ENCODE data around the gene CDCP2.
"Not testable (repeated sequence)": the region's sequence is repeated elsewhere in the genome, so short reads cannot be mapped to it uniquely, and the experiment has no call there.

Gene CDCP2

DNA sequence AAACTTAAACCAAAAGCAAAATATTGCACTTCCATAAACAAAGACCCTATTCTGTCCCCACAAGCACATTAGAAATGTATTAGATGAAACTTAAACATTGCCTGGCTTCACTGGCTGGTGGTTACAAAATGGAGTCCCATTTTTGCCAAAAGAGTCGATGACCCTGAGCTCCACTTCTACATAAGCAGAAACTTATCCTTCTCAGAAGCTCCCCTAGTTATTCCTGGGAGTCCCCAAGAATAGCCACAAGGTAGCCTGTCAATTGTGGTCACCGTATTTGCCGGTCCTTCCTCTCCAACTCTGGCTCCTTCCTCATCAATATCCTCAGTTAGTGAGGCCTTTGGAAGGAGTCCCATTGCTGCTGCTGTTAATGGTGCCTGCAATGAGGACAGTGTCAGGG, 37.3 kb downstream of the CDCP2 start:
- DNase-seq (no peak), ATAC-seq (no peak)

DNA sequence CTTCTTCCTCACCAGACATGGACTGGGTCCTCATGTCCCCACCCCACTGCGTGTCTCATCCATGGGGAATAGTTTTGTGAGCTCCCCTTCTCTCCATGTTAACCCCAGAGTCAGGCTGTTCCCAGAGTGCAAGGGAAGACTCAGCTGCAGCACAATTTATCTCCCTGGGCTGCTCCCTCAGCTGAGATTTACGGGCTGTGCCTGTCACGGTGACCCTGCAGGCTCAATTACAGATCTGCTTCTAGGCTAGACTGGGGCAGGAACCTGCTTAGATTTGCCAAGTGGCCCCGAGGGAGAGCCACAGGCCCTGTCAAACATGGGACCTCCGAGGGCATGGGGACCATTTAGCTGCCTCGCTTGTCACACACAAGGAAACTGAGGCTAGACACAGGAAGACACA, 37.8 kb downstream of the CDCP2 start:
- ATAC-seq (no peak), DNase-seq (no peak)

DNA sequence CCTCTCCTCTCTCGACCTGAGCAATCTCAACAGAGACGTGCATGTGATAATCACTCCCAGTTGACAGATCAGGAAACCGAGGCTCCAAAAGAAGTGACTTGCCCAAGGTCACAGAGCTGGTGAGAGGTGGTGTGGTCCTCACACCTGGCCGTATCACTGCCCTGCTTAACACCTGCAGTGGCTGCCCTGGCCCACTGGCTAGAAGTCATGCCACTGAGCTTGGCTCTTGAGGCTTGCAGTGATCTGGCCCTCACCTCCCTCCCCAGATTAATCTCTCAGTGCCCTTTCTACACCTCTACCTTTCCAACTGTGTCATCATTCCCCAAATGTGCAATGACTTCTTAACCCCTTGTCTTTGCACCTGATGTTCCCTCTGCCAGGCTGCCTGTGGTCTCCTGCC, 38.8 kb downstream of the CDCP2 start:
- ATAC-seq (no peak), DNase-seq (no peak)

DNA sequence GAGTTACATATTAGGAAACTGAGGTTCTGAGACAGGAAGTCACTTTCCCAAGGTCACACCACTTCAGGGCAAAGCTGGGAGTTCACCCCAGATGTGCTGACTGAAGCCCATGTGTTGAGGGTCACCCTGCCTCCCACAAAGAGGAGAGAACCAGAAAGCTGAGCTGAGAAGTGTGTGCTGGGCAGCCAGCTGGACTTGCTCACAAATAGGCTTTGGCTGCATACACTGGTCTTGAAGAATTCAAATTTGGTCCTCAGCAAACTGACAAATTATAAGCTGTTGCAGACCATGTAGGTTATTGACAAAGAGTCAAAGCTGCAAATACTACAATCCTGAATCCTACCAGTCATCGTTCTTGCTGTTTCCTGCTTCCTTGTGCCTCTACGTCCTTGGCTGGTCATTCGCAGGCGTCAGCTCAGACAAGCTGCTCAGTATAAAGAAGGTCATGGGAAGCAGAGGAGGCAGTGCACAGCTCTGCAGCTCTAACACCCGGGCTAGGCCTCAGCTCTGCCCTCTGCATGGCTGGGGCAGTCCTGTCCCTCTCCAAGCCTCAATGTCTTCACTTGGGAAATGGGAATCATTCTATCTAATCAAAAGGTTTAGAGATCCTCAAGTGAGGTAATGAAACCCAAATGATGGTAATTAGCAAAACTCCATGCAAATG, 40.0 kb downstream of the CDCP2 start:
- DNase-seq (no peak), ATAC-seq (no peak)

DNA sequence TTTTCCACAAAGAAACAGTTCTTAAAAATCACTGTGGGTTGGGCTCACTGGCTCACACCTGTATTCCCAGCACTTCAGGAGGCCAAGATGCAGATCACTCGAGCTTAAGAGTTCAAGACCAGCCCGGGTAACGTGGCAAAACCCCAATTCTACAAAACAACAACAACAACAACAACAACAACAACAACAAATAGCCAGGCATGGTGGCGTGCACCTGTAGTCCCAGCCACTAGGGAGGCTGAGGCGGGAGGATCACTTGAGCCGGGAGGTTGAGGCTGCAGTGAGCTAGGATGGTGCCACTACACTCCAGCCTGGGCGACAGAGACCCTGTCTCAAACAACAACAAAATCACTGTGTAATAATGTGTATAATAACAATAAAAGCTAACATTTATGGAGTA, 40.8 kb downstream of the CDCP2 start:
- DNase-seq, result no peak
- no peak for ATAC-seq

DNA sequence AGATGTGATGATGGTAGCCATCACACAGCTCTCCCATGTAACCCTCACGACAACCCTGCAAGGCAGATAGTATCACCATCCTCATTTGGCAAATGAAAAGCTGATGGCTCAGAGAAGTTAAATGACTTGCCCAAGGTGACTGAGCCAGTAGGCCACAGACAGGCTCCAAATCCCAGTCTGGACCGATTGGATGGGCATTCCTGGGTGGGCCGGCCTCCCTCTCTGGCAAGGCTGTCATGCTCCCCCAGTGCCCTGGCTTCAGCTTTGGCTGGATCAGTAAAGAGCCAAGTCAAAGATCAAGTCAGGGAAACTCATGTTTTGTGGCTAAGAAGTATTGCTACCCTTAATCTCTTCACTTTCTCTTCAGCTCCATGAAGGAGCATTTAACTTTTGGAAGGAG, 41.2 kb downstream of the CDCP2 start:
- no peak for ATAC-seq
- DNase-seq, result no peak

DNA sequence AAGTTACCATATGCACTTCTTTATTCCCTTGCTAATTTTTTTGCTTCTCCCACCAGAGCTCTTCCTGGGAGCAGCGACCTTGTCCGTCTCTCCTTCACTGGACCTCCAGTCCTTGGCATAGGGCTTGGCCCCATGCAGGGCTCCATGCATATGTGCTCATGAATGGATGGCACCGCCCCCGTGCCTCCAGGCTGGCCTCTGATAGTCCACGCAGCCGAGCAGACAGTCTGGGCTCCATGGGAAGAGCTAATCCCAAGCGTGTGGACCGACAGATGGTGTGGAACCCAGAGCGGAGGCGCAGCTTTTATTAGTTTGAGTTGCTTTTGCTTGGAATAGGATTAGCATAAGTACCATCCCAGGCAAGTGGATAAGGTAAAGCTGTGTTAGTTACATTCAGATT, 41.8 kb downstream of the CDCP2 start:
- no peak for ATAC-seq
- no peak for DNase-seq

DNA sequence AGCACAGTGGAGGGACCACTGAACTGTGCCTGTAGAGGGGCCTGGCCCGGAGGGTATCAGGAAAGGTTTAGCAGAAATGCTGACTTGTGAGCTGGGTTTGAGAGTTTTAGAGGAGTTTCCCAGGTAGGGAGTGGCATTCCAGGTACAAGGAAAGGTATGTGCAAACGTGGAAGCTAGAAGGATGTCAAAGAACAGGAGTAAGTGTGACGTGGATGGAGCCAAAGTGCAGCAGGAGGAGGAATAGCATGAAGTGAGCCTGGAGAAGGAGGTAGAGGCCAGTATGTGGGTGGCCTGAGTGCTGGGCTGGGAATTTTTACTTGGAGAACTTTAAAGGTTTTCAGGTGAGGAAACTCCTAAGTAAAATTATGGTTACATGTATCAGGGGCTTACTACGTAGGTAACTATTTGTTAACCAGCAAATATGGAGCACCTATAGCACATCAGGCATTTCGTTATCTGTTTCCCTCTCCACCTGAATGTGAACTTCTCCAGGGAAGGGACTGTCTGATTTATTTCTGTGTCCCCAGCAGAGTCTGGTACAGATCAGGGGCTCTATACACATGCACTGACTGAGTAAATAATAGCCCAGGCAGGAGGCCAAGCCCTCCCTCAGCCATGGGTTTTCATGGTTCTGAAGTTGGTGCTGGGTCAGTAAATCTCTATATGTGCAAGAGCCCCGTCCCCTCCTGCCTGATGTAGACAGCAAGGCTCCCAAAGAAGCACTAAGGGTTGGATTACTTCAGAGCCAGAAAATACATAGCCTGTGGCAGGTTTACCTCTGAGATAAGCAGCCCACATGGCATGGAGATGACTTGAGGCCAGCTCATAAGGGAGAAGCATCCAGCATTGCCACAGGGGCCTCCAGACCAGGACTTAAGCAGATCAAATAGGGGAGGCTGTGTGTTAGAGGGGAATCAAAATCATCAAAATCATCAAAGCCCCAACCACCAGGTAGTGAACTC, 43.4 kb downstream of the CDCP2 start:
- DNase-seq (no peak), ATAC-seq (no peak)

DNA sequence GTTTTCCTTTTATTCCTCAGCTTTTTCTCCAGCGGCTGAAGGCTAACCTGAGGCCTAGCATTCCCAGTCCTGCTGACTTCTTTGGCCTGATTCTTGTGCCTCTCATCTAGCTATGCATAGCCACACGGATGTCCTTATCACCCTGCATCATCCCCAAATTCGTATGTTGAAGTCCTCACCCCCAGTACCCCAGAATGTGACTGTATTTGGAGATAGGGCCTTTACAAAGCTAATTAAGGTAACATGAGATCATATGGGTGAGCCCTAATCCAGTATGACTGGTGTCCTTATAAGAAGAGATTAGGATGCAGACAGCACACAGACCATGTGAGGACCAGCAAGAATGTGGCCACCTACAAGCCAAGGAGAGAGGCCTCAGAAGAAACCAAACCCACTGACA, 44.6 kb downstream of the CDCP2 start:
- DNase-seq (no peak), ATAC-seq (no peak)

DNA sequence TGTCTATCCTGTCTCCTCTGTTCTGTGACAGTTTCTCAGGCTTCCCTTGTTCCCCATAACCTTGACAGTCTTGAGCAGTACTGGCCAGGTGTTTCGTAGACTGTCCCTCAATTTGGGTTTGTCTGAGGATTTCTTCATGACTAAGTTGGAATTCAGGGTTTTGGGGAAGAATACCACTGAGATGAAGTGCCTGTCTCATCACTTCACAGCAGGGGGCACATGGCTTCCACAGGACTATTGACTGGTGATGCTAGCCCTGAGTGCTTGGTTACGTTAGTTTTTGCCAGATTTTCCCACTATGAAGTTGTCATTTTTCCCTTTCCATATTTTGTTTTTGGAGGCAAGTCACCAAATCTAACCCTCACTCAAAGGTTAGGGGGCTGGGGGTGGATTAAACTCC, 45.7 kb downstream of the CDCP2 start:
- ATAC-seq (no peak), DNase-seq (no peak)

DNA sequence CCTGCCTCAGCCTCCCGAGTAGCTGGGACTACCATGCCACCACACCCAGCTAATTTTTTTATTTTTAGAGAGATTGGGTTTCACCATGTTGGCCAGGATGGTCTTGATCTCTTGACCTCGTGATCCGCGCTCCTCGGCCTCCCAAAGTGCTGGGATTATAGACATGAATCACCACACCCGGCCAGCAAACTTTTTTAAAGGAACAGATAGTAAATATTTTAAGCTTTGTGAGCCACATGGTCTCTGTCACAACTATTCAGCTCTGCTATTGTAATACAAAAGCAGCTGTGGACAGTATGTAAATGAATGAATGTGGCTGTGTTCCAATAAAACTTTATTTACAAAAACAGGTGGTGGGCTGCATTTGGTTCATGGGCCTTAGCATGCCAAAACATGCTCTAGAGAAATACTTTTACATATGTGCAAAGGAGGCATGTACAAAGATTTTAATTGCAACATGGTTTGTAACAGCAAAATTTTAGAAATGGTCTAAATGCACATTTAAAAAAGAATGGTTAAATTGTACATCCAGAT, 47.0 kb downstream of the CDCP2 start:
- ATAC-seq, result no peak
- no peak for DNase-seq

DNA sequence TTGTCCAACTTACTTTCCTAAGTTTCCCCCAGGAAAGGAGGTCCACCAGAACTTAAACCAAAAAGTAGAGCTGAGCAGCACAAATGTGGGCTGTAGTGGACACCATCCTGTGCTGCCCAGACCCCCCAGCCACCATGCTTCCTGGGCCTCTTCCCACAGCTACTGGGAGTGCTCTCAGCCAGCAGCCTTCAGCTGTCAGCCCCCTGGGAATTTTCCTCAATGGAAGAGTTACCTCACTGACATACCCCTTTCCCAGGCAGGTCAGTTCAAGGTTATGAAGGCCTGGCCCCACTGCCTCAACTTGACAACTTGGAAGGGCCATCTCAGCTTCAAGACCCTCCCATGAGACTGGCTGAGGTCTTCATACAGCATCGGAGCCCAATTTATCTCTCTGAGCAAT, 47.7 kb downstream of the CDCP2 start:
- DNase-seq (no peak), ATAC-seq (no peak)

DNA sequence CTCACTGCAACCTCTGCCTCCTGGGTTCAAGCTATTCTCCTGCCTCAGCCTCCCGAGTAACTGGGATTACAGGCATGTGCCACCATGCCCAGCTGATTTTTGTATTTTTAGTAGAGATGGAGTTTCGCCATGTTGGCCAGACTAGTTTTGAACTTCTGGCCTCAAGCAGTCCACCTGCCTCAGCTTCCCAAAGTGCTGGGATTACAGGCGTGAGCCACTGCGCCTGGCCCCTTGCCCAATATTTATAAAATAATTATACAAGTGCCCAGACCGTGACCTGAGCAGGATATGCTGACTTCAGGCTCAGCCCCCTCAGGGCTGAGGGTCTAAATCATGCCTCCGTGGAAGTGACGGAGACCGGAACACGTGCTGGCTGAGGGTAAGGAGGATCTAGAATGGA, 48.2 kb downstream of the CDCP2 start:
- ATAC-seq, DNase-seq: not testable (repeated sequence)

DNA sequence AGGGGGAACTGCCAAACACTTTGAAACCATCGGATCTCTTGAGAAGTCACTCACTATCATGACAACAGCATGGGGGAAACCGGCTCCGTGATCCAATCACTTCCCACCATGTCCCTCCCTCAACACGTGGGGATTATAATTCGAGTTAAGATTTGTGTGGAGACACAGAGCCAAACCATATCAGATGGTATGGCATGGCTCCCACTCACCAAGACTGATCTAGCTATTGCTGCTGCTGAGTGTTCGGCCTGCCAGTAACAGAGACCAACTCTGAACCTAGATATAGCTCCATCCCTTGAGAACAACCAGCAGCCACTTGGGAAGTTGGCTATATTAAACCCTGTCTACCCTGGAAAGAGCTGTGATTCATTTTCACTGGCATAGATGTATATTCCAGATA, 49.4 kb downstream of the CDCP2 start:
- no peak for ATAC-seq
- DNase-seq, result no peak

DNA sequence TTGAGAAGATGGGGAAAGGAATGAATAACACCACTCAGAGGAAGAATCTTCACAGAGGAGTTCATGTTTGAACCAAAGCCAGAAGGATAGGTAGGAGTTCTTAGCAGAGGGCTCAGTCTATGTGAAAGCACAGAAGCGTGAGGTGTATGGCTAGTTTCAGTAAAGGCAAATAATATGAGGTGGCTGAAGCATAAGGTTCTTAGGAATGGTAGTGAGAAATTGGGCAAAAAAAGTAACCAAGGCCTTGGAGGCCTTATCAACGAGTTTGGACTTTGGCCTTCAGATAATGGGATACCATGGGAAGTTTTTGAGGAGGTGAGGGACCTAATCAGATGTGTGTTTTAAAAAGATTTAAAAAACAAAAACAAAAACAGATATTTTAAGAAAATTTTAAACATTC, 52.3 kb downstream of the CDCP2 start:
- no peak for DNase-seq

DNA sequence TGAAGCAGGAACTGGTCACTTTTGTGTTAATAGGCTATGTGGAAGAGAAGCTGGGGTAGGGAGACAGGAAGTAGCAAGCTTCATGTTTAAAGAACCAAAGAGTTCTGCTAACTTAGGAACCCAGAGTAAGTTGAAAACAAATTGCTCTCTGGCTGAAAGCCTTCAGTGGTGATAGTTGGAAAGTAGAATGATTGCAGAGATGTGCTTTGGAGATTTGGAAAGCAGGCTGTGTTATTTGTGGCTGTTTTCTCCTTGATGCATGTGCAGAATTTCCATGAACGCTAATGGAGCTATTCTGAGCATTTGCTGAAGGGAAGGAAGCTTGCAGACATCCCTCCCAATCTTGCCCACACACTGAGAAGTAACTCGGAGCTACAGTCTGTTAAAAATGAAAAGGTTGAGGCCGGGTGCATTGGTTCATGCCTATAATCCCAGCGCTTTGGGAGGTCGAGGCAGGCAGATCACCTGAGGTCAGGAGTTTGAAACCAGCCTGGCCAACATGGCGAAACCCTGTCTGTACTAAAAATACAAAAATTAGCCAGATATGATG, 53.7 kb downstream of the CDCP2 start:
- ATAC-seq (no peak), DNase-seq (no peak)

More for the DNA sequence above, 52.3 kb downstream of the CDCP2 start:
- ATAC-seq, result no peak

DNA sequence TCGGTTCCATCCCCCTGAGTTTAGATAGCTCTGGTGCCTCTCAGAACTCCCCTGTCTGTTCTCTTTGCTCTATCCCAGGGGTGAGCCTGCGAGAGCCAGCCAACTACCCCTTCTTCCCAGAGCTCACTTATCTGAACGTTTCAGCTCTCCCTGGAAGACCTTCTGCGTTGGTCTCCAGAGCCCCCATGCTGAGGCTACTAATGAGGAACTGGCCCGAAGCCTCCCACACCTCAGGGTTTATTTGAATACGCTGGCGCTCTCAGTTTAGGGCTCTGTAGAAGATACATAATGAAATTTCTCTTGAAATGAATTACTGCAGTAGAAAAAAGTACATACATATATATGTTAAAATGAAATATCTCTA, 55.9 kb downstream of the CDCP2 start:
- DNase-seq (no peak), ATAC-seq (no peak)

DNA sequence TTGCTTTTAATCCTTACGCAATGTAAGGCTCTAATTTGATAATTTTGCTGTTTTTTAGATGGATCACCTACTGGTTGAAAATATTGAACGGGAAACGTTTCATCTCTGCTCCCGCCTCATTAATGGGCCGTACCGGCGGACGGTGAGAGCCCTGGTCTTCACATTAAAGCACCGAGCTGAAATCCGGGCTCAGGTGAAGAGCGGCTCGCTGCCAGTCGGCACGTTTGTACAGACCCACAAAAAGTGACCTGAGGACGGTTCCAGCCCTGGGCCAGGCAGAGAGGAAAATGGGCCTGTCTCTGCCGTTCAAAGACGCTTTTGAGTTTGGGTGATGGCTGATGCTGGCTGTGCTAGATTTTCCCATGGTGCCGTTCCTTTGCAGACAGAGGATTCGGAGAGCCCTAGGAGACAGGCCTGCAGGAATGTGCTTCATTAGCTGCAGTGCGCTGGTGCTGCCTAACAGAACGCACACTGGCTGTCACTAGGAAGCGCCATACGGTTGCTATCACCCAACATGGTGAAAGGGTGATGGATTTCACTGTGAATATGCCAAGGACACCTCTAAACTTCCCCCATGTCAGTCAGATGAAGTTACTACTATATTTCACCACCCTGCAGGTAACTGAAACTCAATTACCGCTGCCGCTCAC, 56.4 kb downstream of the CDCP2 start:
- ATAC-seq (no peak), DNase-seq (no peak)

DNA sequence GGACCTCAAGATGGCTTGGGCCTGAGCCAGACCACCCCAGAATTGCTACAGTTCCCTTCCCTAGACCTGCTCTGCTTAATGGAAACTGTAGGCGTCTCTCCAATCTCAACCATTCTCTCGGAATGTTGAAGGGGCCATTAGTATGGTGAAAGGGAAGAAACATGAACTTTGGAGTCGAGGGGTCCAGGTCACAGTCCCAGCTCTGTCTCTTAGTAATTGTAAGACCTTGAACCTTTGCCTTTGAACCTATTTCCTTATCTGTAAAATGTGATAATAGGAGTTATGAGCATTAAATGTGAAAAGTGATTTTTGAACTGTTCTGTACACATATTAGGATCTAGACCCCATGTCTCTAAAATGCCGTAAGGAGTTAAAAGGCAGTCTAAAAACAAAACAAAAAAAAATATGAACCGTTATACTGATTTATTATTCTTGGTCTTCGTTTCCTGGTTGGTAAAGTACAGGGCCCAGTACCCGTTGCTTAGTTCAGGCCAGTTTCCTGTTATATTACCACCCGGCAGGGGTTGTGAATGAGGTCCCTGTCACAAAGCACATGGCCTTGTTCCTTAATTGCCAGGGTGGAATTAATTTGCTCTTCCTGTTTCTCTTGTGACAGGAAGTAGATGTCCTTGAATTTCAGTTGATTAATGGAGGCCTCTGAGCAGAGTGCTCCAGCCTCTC, 57.1 kb downstream of the CDCP2 start:
- DNase-seq, result no peak
- no peak for ATAC-seq

DNA sequence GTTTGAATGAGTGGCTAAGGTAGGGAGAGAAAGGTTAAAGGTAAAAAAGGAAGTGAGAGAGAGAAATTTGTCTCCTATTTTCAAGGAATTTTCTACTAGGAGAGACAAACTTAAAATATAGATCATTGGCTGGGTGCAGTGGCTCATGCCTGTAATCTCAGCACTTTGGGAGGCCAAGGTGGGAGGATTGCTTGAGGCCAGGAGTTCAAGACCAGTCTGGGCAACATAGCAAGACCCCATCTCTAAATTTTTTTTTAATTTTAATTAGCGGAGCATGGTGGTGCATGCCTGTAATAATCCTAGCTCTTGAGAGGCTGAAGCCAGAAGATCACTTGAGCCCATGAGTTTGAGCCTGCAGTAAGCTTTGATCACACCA, 58.1 kb downstream of the CDCP2 start:
- not testable (repeated sequence) for DNase-seq, ATAC-seq

DNA sequence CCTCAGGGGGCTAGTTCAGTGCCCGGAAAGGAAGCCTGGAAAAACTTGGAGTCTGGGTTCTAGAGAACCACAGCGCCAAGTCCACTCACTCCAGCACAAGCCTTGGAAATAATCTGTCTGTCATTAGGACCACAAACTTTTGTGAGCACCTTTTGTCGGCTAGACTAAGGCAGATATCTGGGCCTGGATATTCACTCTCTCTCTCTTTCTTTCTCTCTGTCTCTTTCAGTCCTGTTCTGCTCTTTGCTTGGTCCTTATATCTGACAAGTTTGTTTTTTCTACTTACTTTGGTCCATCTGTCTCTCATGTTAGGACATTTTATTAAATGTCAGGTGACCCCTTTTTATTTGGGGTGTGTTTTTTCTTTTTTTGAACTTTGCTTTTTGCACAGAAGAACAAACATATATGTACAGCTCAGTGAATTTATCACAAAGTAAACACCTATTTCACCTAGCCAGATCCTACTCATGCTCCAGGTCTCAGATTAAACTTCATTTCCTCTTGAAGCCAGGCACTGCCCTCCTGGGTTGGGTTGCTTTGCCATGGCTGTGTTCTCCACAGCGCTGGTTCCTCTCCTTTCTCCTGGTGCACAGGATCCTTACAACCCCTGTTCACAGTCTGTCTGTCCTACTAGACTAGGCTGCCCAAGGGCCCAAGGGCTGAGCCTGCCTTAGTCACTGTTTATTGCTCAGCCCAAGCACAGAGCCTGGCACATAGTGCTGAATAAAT, 58.6 kb downstream of the CDCP2 start:
- ATAC-seq (no peak), DNase-seq (no peak)
